HG02973 (cell line): ENCODE results near the gene PRH1.

ENCODE experiments used
- ATAC-seq: cut with Tn5 transposase; IDR thresholded peaks from one replicate; pipeline ENCODE4 v1.9.1; 2021; ENCODE audit warnings: moderate library complexity; ENCODE audit not compliant: unreplicated experiment

The PRH1 gene

GRCh38 chr12:10884086-10884725, at the start of gene PRH1:
PRH1 (minus strand) TSS chr12:10884255; CDS start chr12:10884217, 38 bp downstream.
- ATAC-seq = no peak

GRCh38 chr12:10928746-10929286, 44.8 kb upstream of the PRH1 start, which contains the start of gene PRH2:
PRH2 (plus strand) TSS chr12:10929236; CDS start chr12:10929274, 38 bp downstream.
- no peak for ATAC-seq

- ATAC-seq = no peak
Measured at GRCh38 chr12:10926269-10926668, 42.2 kb upstream of the PRH1 start.

- no peak for ATAC-seq
Measured at GRCh38 chr12:10919809-10920208, 35.8 kb upstream of the PRH1 start.

GRCh38 chr12:10910380-10910779, 26.3 kb upstream of the PRH1 start:
- no peak for ATAC-seq

- no peak for ATAC-seq
Measured at GRCh38 chr12:10909462-10909861, 25.4 kb upstream of the PRH1 start, which contains the start of gene TAS2R13. TAS2R13 (minus strand) TSS chr12:10909562; CDS start chr12:10909298, 264 bp downstream.

- ATAC-seq = no peak
Measured at GRCh38 chr12:10904686-10905085, 20.6 kb upstream of the PRH1 start.

- ATAC-seq = no peak
Measured at GRCh38 chr12:10901427-10901826, 17.4 kb upstream of the PRH1 start.

- no peak for ATAC-seq
Measured at GRCh38 chr12:10900972-10901371, 16.9 kb upstream of the PRH1 start.

- no peak for ATAC-seq
Measured at GRCh38 chr12:10900530-10900929, 16.5 kb upstream of the PRH1 start.

GRCh38 chr12:10896854-10897253, 12.8 kb upstream of the PRH1 start:
- ATAC-seq = no peak

- ATAC-seq = no peak
Measured at GRCh38 chr12:10891937-10892336, 7.9 kb upstream of the PRH1 start.

GRCh38 chr12:10889226-10889625, 5.2 kb upstream of the PRH1 start:
- ATAC-seq = no peak

- ATAC-seq = no peak
Measured at GRCh38 chr12:10873378-10873777, 10.7 kb downstream of the PRH1 start.

GRCh38 chr12:10867381-10867780, 16.7 kb downstream of the PRH1 start:
- ATAC-seq = no peak

- ATAC-seq = no peak
Measured at GRCh38 chr12:10863512-10864218, 20.4 kb downstream of the PRH1 start.

GRCh38 chr12:10861366-10861765, 22.7 kb downstream of the PRH1 start:
- no peak for ATAC-seq

- no peak for ATAC-seq
Measured at GRCh38 chr12:10855807-10856206, 28.2 kb downstream of the PRH1 start.

- ATAC-seq = no peak
Measured at GRCh38 chr12:10853776-10854175, 30.3 kb downstream of the PRH1 start.

- no peak for ATAC-seq
Measured at GRCh38 chr12:10851243-10851858, 32.7 kb downstream of the PRH1 start.

GRCh38 chr12:10849425-10849878, 34.6 kb downstream of the PRH1 start, which contains the start of gene PRR4:
PRR4 (minus strand) TSS chr12:10849475; CDS start chr12:10849437, 38 bp downstream.
- ATAC-seq = no peak
